Tibial nerve (tissue), 4 donors: ENCODE results near the gene TAF4. TPM values are rescaled to one million over a fixed set of nuclear protein-coding genes. Genes with fewer than 3 reads are reported as not detected.

Experiments used
- DNase-seq, 2 donors: peaks; one replicate each; pipeline ENCODE4 v3.0.0-alpha.2; 2019; ENCODE audit warnings: low spot score in 2 of 2
- H3K27ac ChIP-seq, 4 donors: fragments of 200-600 bp; sonication (generic) in 3 of 4; one replicate each; pipeline ENCODE4 v1.5.1; 2017 to 2019; ENCODE audit warnings: mild to moderate bottlenecking in 1 of 4
- H3K27me3 ChIP-seq, 2 donors: fragments of 200-600 bp; sonication (generic) in 1 of 2; one replicate each; pipeline versions ENCODE4 v1.5.1 to v1.6.0; 2017 to 2019
- H3K36me3 ChIP-seq, 3 donors: fragments of 200-600 bp; sonication (generic); one replicate each; pipeline ENCODE4 v1.5.1; 2018 to 2019
- H3K4me1 ChIP-seq, 4 donors: fragments of 200-600 bp; sonication (generic) in 3 of 4; one replicate each; pipeline ENCODE4 v1.5.1; 2017 to 2019
- H3K4me3 ChIP-seq, 4 donors: fragments of 200-600 bp; sonication (generic) in 3 of 4; one replicate each; pipeline ENCODE4 v1.5.1; 2017 to 2019; ENCODE audit warnings: mild to moderate bottlenecking in 1 of 4, moderate library complexity in 1 of 4
- H3K9me3 ChIP-seq, 4 donors: fragments of 200-600 bp; sonication (generic) in 3 of 4; one replicate each; pipeline ENCODE4 v1.5.1; 2017 to 2019
- EP300 ChIP-seq, 2 donors: sonication (generic); formaldehyde crosslinking; IDR thresholded peaks; one replicate each; pipeline ENCODE4 v1.6.1; 2017; ENCODE audit warnings: antibody characterized with exemption in 2 of 2, mild to moderate bottlenecking in 1 of 2
- POLR2A ChIP-seq, 2 donors: fragments of 450-650 bp; IDR thresholded peaks; one replicate each; pipeline ENCODE4 v1.6.1; 2017; ENCODE audit warnings: antibody characterized with exemption in 2 of 2, mild to moderate bottlenecking in 2 of 2, moderate library complexity in 2 of 2
- WGBS, 2 donors: methylation state at CpG; one replicate each; pipeline ENCODE4 v1.1.5; 2018; 5-methylcytosine and 5-hydroxymethylcytosine counted together
- total RNA-seq, 4 donors: library from RNA; depleted of rRNA; stranded (reverse); fragments of >200 nt; gene quantifications; one replicate each; pipeline ENCODE4 v1.1.0, GENCODE V29; 2016
- TF ChIP-seq, protein P1 (sequence below), 5 experiments: fragments of 200-600 bp in 3 of 5; fragments of 450-650 bp in 2 of 5; sonication (generic) in 3 of 5; IDR thresholded peaks; one replicate each; pipeline ENCODE4 v1.5.1; 2016 to 2019; ENCODE audit warnings: antibody characterized with exemption in 5 of 5, mild to moderate bottlenecking in 3 of 5, moderate library complexity in 2 of 5

Gene TAF4
- total RNA-seq, 4 donors from 2014 or later: 11.2 to 50.4 (median 14.8) TPM

DNA sequence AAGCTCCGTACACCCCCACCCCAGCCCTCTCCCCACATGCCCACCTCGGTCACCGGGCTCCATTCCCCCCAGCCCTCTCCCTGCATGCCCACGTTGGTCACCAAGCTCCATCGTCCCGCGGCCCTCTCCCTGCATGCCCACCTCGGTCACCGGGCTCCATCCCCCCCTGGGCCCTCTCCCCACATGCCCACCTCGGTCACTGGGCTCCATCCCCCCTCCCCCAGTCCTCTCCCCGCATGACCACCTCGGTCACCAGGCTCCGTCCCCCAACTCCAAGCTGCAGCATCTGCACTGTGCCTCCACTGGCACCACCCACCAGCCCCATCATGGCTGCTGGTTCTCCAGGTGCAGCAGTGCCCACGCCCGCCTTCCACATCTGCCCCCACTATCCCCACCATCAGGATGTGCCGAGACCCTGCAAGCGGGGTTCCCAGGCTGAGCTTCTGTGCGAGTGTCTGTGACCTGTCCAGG is 16.8 kb downstream of the TAF4 start:
- Histone ChIP-seq H3K36me3 (peaks cover 0 to 22% (median 0%) of the 10 kb centered on the region in 3 donors), H3K4me1 (peaks cover 0 to 26% (median 0%) of the 10 kb centered on the region in 4 donors), H3K9me3 (no peaks in the 10 kb centered on the region), H3K27me3 (no peaks in the 10 kb centered on the region), H3K4me3 (no peak overlapping the region), H3K27ac (no peak overlapping the region)
- no peak for DNase-seq
- no peak for TF ChIP-seq EP300 (IDR thresholded peaks at IDR 0.05)
- TF ChIP-seq POLR2A (IDR thresholded peaks at IDR 0.05): no peak
- TF ChIP-seq, protein P1, sequence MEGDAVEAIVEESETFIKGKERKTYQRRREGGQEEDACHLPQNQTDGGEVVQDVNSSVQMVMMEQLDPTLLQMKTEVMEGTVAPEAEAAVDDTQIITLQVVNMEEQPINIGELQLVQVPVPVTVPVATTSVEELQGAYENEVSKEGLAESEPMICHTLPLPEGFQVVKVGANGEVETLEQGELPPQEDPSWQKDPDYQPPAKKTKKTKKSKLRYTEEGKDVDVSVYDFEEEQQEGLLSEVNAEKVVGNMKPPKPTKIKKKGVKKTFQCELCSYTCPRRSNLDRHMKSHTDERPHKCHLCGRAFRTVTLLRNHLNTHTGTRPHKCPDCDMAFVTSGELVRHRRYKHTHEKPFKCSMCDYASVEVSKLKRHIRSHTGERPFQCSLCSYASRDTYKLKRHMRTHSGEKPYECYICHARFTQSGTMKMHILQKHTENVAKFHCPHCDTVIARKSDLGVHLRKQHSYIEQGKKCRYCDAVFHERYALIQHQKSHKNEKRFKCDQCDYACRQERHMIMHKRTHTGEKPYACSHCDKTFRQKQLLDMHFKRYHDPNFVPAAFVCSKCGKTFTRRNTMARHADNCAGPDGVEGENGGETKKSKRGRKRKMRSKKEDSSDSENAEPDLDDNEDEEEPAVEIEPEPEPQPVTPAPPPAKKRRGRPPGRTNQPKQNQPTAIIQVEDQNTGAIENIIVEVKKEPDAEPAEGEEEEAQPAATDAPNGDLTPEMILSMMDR (IDR thresholded peaks at IDR 0.05): no peak
- WGBS, 2 donors: 86 to 94% methylated on average over 18 of the region's 18 CpGs

DNA sequence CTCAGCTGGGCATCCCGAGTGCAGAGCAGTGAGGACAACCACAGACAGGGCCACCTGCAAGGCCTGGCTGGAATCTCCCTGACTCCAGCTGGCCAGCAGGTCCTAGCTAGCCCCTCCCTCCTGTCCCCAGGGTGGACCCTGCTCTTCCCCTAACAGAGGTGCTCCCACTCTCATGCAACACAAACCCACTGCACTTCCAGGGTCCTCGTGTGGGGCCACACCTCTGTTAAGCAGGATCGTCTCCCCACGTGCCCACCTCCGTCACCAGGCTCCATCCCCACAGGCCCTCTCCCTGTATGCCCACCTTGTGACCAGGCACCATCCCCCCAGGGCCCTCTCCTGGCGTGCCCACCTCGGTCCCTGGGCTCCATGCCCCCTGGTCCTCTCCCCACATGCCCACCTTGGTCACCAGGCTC is 17.3 kb downstream of the TAF4 start:
- H3K4me3 ChIP-seq: no peak overlapping the region
- WGBS, 2 donors: 82 to 85% methylated on average over 7 of the region's 7 CpGs
- DNase-seq: no peak
- H3K4me1 ChIP-seq: peaks cover 0 to 31% (median 0%) of the 10 kb centered on the region in 4 donors
- H3K27me3 ChIP-seq: no peaks in the 10 kb centered on the region
- H3K9me3 ChIP-seq: no peaks in the 10 kb centered on the region
- peaks cover 0 to 17% (median 0%) of the 10 kb centered on the region in 3 donors for H3K36me3 ChIP-seq
- no peak overlapping the region for H3K27ac ChIP-seq
- TF ChIP-seq, protein P1 (IDR thresholded peaks at IDR 0.05): no peak
- TF ChIP-seq EP300 (IDR thresholded peaks at IDR 0.05) (no peak), POLR2A (IDR thresholded peaks at IDR 0.05) (no peak)

DNA sequence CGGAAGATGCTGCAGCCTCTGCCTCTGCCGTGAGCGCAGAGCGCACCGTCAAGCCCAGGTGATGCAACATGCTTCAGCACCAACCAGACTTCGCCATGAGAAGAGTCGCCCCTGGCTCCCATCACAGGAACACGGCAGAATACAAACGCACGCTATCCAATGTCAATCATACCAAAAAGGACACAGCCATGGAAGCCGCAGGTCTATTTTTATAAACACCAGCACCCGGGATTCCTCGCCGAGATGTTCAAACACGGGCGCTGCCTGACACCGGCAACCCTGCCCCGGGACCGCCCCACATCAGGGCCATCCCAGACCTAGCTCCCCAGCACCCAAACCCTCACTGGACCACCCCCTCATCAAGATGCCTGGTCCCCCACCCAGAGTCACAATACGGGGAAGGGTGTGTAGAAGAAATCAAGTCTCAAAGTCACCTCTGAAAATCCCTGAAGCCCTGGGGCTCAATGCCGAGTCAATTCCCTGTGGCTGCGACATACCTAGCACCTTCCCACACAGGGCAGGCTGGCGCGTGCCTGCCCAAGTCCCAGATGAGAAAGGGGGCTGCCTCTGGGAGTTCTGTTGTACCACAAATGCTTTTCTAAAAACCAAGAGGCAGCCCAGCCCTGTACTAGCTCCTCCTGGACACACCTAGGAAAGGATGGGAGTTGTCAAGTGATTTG is 17.9 kb downstream of the TAF4 start:
- Histone ChIP-seq H3K27me3 (no peaks in the 10 kb centered on the region), H3K27ac (no peak overlapping the region), H3K36me3 (peaks cover 0 to 12% (median 0%) of the 10 kb centered on the region in 3 donors), H3K9me3 (no peaks in the 10 kb centered on the region), H3K4me1 (peaks cover 0 to 37% (median 0%) of the 10 kb centered on the region in 4 donors), H3K4me3 (no peak overlapping the region)
- no peak for DNase-seq
- TF ChIP-seq POLR2A (IDR thresholded peaks at IDR 0.05): no peak
- TF ChIP-seq, protein P1 (IDR thresholded peaks at IDR 0.05): no peak
- TF ChIP-seq EP300 (IDR thresholded peaks at IDR 0.05): no peak
- WGBS, 2 donors: 93 to 94% methylated on average over 24 of the region's 24 CpGs

DNA sequence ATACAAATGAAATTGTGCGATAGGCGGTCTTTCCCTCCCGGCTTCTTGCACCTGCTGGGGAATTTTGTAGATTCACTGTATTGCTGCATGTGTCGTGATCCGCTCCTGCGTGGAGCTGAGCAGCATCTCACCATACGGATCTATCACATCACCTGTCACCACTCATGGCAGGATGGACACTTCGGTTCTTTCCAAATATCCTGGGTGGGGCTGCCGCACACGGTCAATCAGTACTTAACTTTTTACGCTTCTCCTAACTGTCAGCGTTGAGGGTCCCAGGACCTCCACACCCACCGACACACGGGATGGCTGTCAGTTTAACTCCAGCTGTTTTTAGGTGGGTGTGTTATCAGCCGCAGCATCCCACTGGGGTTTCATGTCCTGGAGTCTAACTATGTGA is 19.2 kb downstream of the TAF4 start:
- H3K4me3 ChIP-seq: no peak overlapping the region
- 91 to 94% methylated on average over 15 of the region's 15 CpGs for WGBS, 2 donors
- H3K36me3 ChIP-seq: peaks cover 0 to 12% (median 0%) of the 10 kb centered on the region in 3 donors
- H3K4me1 ChIP-seq: peaks cover 0 to 38% (median 0%) of the 10 kb centered on the region in 4 donors
- DNase-seq: no peak
- H3K27ac ChIP-seq: no peak overlapping the region
- TF ChIP-seq POLR2A (IDR thresholded peaks at IDR 0.05) (no peak), EP300 (IDR thresholded peaks at IDR 0.05) (no peak)
- TF ChIP-seq, protein P1 (IDR thresholded peaks at IDR 0.05): no peak
- H3K9me3 ChIP-seq: no peaks in the 10 kb centered on the region
- no peaks in the 10 kb centered on the region for H3K27me3 ChIP-seq

DNA sequence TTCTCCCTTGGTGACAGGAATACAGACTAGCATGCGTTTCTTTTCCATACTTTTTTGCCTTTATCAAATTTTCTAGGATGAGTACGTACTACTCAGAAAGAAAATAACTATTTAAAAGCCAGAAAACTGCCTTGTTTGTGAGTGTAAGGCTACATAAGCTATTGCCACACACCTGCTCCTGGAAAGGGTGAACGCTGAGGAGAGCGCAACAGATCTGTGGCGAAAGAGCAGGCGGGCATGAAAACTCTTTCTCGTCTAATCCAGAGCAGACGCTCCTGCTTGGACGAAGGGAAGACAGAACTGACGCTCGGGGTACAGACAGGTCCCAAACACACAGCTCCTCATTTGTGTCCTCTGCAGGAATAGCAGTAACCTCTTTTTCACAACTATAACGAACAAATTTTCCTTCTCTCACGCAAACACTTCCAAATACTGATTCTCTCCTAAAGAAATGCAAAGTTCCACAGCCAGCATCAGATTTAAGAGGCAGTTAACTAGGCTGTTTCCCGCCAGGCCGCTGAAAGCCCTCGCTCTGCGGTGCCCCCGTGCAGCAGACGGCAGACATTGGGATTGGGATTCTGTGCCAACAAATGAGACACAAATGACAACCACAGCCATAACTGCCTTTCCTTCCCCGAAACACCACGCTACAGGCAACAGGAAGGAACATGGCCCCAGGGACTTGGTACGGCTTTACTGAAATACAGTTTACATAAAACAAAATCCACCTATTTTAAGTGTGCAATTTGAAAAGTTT is 20.0 kb downstream of the TAF4 start:
- TF ChIP-seq EP300 (IDR thresholded peaks at IDR 0.05): no peak
- TF ChIP-seq, protein P1 (IDR thresholded peaks at IDR 0.05): no peak
- TF ChIP-seq POLR2A (IDR thresholded peaks at IDR 0.05): no peak
- DNase-seq: no peak
- no peaks in the 10 kb centered on the region for H3K9me3 ChIP-seq
- whole genome bisulfite sequencing, 2 donors: 72 to 78% methylated on average over 22 of the region's 22 CpGs
- no peaks in the 10 kb centered on the region for H3K27me3 ChIP-seq
- peaks cover 0 to 12% (median 0%) of the 10 kb centered on the region in 3 donors for H3K36me3 ChIP-seq
- no peak overlapping the region for H3K27ac ChIP-seq
- H3K4me3 ChIP-seq: no peak overlapping the region
- H3K4me1 ChIP-seq: peaks cover 0 to 30% (median 0%) of the 10 kb centered on the region in 4 donors
